Psoas muscle (tissue), 8 donors: ENCODE measurements around the gene CA10. TPM values are rescaled to one million over a fixed set of nuclear protein-coding genes. Genes with fewer than 3 reads are reported as not detected.

ENCODE experiments used
- ATAC-seq, 4 donors: fragments of 200-7000 bp; cut with Tn5 transposase; one replicate each; pipeline ENCODE4 v1.9.1; 2020; ENCODE audit warnings: moderate library complexity in 3 of 4, mild to moderate bottlenecking in 2 of 4
- DNase-seq, 2 donors: peaks; one replicate each; pipeline ENCODE4 v3.0.0-alpha.2; 2020
- H3K27ac ChIP-seq: fragments of 200-600 bp; one replicate; pipeline ENCODE4 v1.8.0; 2022
- H3K27me3 ChIP-seq, 3 donors: fragments of 200-600 bp in 1 of 3; one replicate each; pipeline versions ENCODE4 v1.6.1 to v1.8.0; 2013 to 2022; ENCODE audit warnings: low read length in 2 of 3, mild to moderate bottlenecking in 2 of 3, moderate library complexity in 1 of 3; ENCODE audit not compliant: insufficient read depth in 3 of 3
- H3K36me3 ChIP-seq, 2 donors: fragments of 200-600 bp in 1 of 2; one replicate each; pipeline versions ENCODE4 v1.6.1 to v1.8.0; 2013 to 2022; ENCODE audit warnings: low read depth in 1 of 2, mild to moderate bottlenecking in 1 of 2, moderate library complexity in 1 of 2; ENCODE audit not compliant: insufficient read depth in 1 of 2
- H3K4me1 ChIP-seq: fragments of 200-600 bp; one replicate; pipeline ENCODE4 v1.8.0; 2022
- H3K4me3 ChIP-seq: fragments of 200-600 bp; one replicate; pipeline ENCODE4 v1.8.0; 2022; ENCODE audit warnings: mild to moderate bottlenecking
- H3K9me3 ChIP-seq: fragments of 200-600 bp; one replicate; pipeline ENCODE4 v1.8.0; 2022
- CTCF ChIP-seq: fragments of 200-600 bp; IDR thresholded peaks from one replicate; pipeline ENCODE4 v1.8.0; 2022; ENCODE audit warnings: antibody characterized with exemption
- WGBS, 3 donors: extraction: QIAGEN DNeasy Blood & Tissue Kit; methylation state at CpG; one replicate each; pipeline versions ENCODE4 v1.1.6 to v1.1.7; 2013; 5-methylcytosine and 5-hydroxymethylcytosine counted together
- intact Hi-C, 2 donors: fragments of 100-400 bp; cut with DNase I; formaldehyde crosslinking; loops; one replicate each; pipeline versions ENCODE4 v1.11.0 to v1.14.2; 2022
- polyA plus RNA-seq, 3 donors: library from polyadenylated mRNA; stranded (reverse); fragments of 200-250 nt; gene quantifications; one replicate each; pipeline ENCODE4 v1.2.3, GENCODE V29; 2013
- total RNA-seq, 4 donors: library from RNA; stranded (reverse); fragmentation: NEBNext Ultra II Directional in 2 of 4; extraction: Animal tissue kit (Norgen Biotek cat#: 25700) in 2 of 4; gene quantifications; one replicate each; pipeline versions ENCODE4 v1.2.1 to v1.2.4, GENCODE V29; 2021 to 2023
- donor health status: healthy with polysubstance abuse.
- donor health status: DM: no; HTN: no; CAD: no; lungs with moderate emphysema.
- donor health status: Bipolar disorder and iron deficiency.
- donor health status: healthy.
- donor health status: DM: yes; HTN: yes; CAD: no.
- donor health status: DM: no; HTN: no; CAD: no.
- donor health status: DM: no; HTN: no; CAD: no.
- donor health status: DM: yes; HTN: yes; CAD: no.

CA10 gene
- total and polyA plus RNA-seq, 7 donors, result 0.03 to 0.04 TPM; not detected in 5

- H3K36me3 ChIP-seq, result no peaks in the 10 kb centered on the region
- ATAC-seq (no peak), DNase-seq (no peak)
- no peak for TF ChIP-seq CTCF
- H3K27me3 ChIP-seq, result no peaks in the 10 kb centered on the region
- no peak overlapping the region for H3K27ac ChIP-seq
- 76 to 96% (median 88%) methylated on average over 1 of the region's 1 CpG for WGBS, 3 donors
- H3K4me1 ChIP-seq, result no peaks in the 10 kb centered on the region
- H3K4me3 ChIP-seq, result no peak overlapping the region
- intact Hi-C loops, result no loop called here
- no peaks in the 10 kb centered on the region for H3K9me3 ChIP-seq
Observed at GRCh38 chr17:51817955-51818354, 340.6 kb downstream of the CA10 start.

- intact Hi-C loops, result no loop called here
- no peaks in the 10 kb centered on the region for H3K9me3 ChIP-seq
- ATAC-seq (no peak), DNase-seq (no peak)
- H3K4me1 ChIP-seq, result no peaks in the 10 kb centered on the region
- no peak overlapping the region for H3K4me3 ChIP-seq
- H3K27ac ChIP-seq, result no peak overlapping the region
- H3K27me3 ChIP-seq, result no peaks in the 10 kb centered on the region
- no peak for TF ChIP-seq CTCF
- H3K36me3 ChIP-seq, result no peaks in the 10 kb centered on the region
Observed at GRCh38 chr17:51817117-51817516, 341.4 kb downstream of the CA10 start.

- H3K36me3 ChIP-seq, result no peaks in the 10 kb centered on the region
- intact Hi-C loops, result no loop called here
- no peaks in the 10 kb centered on the region for H3K27me3 ChIP-seq
- no peaks in the 10 kb centered on the region for H3K9me3 ChIP-seq
- no peak for ATAC-seq
- no peaks in the 10 kb centered on the region for H3K4me1 ChIP-seq
- no peak overlapping the region for H3K4me3 ChIP-seq
- DNase-seq, result no peak
- 58 to 59% (median 58%) methylated on average over 4 of the region's 4 CpGs for WGBS, 3 donors
- H3K27ac ChIP-seq, result no peak overlapping the region
- TF ChIP-seq CTCF, result no peak
Observed at GRCh38 chr17:51815097-51815496, 343.4 kb downstream of the CA10 start.

GRCh38 chr17:51814521-51814920 is 344.0 kb downstream of the CA10 start:
- intact Hi-C loops, result no loop called here
- no peak overlapping the region for H3K4me3 ChIP-seq
- DNase-seq (no peak), ATAC-seq (no peak)
- TF ChIP-seq CTCF, result no peak
- H3K4me1 ChIP-seq, result no peaks in the 10 kb centered on the region
- H3K27ac ChIP-seq, result no peak overlapping the region
- no peaks in the 10 kb centered on the region for H3K36me3 ChIP-seq
- no peaks in the 10 kb centered on the region for H3K27me3 ChIP-seq
- H3K9me3 ChIP-seq, result no peaks in the 10 kb centered on the region

- WGBS, 3 donors, result 64 to 84% (median 76%) methylated on average over 1 of the region's 1 CpG
- no peaks in the 10 kb centered on the region for H3K36me3 ChIP-seq
- no peaks in the 10 kb centered on the region for H3K9me3 ChIP-seq
- no peak for DNase-seq
- H3K27me3 ChIP-seq, result no peaks in the 10 kb centered on the region
- H3K4me1 ChIP-seq, result no peaks in the 10 kb centered on the region
- ATAC-seq, result no peak
- no peak overlapping the region for H3K27ac ChIP-seq
- TF ChIP-seq CTCF, result no peak
- no peak overlapping the region for H3K4me3 ChIP-seq
- intact Hi-C loops, result no loop called here
Observed at GRCh38 chr17:51813784-51814174, 344.7 kb downstream of the CA10 start.
